Stimulated activated naive B cell treated with anti-CD40 and anti-IgM and Interleukin-4, amounts not matched to agents 10 μg/mL and 1 μg/mL and 100 μg/mL, for 72 hours (primary cell): ENCODE data around the gene NR2E1.

Experiments
- ATAC-seq, 2 donors: fragments of 150-1000 bp; cut with Tn5 transposase; replicated peaks; 2 replicates each; pipeline ENCODE4 v1.10.0; 2021; ENCODE audit warnings: moderate library complexity in 1 of 2
- DNase-seq: peaks from one replicate; pipeline ENCODE4 v3.0.0; 2021
- H3K27ac Mint-ChIP-seq: one replicate; pipeline ENCODE4 v1.8.0; 2022; ENCODE audit warnings: mild to moderate bottlenecking, mixed read lengths
- H3K27me3 Mint-ChIP-seq, 2 donors: one replicate each; pipeline ENCODE4 v1.8.0; 2022; ENCODE audit warnings: mixed read lengths in 2 of 2
- H3K36me3 Mint-ChIP-seq, 2 donors: one replicate each; pipeline ENCODE4 v1.8.0; 2022; ENCODE audit warnings: mixed read lengths in 2 of 2, mild to moderate bottlenecking in 1 of 2
- H3K4me1 Mint-ChIP-seq, 2 donors: one replicate each; pipeline ENCODE4 v1.8.0; 2022; ENCODE audit warnings: mixed read lengths in 2 of 2, mild to moderate bottlenecking in 1 of 2
- H3K4me3 Mint-ChIP-seq, 2 donors: one replicate each; pipeline ENCODE4 v1.8.0; 2022; ENCODE audit warnings: mild to moderate bottlenecking in 2 of 2, mixed read lengths in 2 of 2, moderate library complexity in 1 of 2
- H3K9me3 Mint-ChIP-seq, 2 donors: one replicate each; pipeline ENCODE4 v1.8.0; 2022; ENCODE audit warnings: mixed read lengths in 2 of 2, mild to moderate bottlenecking in 1 of 2

NR2E1 gene

DNA sequence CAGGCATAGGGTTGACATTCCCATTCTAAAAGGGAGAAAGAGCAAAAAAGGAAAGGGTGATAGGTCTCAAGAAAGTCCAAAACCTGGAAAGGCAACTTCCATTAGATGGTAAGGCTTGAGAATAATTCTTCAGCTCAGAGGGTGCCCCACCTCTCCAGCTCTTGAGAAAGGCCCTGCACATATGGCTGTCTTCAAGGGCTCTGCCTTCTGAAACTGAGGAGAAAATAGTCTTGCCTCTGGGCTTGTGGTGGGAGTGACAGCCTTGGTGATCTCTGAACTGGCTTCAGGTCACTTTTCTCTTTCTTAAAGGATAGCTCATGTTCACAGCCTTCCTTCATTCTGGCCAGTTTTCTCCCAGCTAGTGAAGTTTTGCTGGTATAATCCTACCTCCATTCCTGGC, 35.6 kb upstream of the NR2E1 start:
- ATAC-seq (no peak), DNase-seq (no peak)
- Mint-ChIP-seq H3K36me3 (no peaks in the 10 kb centered on the region), H3K4me1 (peaks cover 10 to 14% of the 10 kb centered on the region in 2 donors), H3K27ac (no peak overlapping the region), H3K27me3 (peaks cover 62 to 95% of the 10 kb centered on the region in 2 donors), H3K9me3 (peaks cover 1 to 7% of the 10 kb centered on the region in 2 donors), H3K4me3 (no peak overlapping the region)

DNA sequence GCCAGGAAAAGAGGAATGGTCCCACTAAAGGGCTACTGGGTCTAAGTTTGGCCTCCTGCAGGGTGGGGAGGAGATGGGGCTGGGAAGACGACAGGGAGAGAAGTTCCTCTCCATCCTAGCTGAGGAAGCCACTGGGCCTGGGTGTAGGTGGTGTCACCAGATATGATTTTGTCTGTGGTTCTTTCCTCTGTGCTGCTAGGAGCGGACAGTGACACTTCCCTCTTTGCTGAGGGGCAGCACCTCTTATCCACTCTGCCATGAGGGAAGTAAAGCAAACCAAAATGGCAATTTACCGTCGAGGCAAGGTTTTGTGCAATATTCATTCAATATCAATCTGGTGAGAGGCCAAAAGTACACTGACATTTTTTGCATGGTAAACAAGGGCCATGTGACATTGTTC, 33.0 kb upstream of the NR2E1 start:
- DNase-seq (no peak), ATAC-seq (peak; percentile 48 to 61)
- Mint-ChIP-seq H3K9me3 (peaks cover 0 to 7% of the 10 kb centered on the region in 2 donors), H3K27ac (no peak overlapping the region), H3K4me3 (peak overlapping the region; percentile 83 to 89), H3K36me3 (no peaks in the 10 kb centered on the region), H3K27me3 (peaks cover 56 to 90% of the 10 kb centered on the region in 2 donors), H3K4me1 (peaks cover 10 to 14% of the 10 kb centered on the region in 2 donors)

DNA sequence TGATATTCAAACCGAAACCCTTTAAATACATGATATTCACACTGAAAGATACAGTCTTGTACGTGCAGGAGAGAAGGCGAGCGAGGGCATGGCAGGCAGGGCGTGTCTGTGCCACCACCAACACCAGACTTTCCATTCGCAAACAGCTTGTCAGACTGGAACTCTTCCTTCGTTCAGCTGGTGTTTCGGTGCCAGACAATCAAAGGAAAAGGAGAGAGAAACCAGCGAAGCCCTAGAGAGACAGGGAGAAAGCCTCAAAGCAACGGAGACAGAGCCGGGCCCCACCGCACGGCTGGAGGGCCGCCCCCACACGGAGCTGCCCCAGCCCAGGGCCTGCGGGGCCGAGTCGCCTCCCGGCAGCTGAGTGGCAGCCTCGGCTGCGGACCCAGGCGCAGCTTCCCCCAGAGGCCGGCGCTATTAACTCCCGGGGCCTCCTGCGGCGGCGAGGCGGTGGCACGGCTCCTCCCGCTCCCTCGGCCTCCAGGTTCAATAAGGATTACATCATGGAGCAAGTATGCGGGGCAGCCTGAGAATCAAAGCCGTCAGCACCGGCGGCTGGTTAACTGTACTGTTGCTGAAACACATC, 32.1 kb upstream of the NR2E1 start:
- no peak for DNase-seq
- Mint-ChIP-seq H3K4me1 (peaks cover 10 to 14% of the 10 kb centered on the region in 2 donors), H3K4me3 (peak overlapping the region; percentile 83 to 89), H3K9me3 (peaks cover 0 to 5% of the 10 kb centered on the region in 2 donors), H3K27me3 (peaks cover 57 to 89% of the 10 kb centered on the region in 2 donors), H3K36me3 (no peaks in the 10 kb centered on the region), H3K27ac (peak overlapping the region; percentile 3)
- ATAC-seq = peak; percentile 75 to 76

DNA sequence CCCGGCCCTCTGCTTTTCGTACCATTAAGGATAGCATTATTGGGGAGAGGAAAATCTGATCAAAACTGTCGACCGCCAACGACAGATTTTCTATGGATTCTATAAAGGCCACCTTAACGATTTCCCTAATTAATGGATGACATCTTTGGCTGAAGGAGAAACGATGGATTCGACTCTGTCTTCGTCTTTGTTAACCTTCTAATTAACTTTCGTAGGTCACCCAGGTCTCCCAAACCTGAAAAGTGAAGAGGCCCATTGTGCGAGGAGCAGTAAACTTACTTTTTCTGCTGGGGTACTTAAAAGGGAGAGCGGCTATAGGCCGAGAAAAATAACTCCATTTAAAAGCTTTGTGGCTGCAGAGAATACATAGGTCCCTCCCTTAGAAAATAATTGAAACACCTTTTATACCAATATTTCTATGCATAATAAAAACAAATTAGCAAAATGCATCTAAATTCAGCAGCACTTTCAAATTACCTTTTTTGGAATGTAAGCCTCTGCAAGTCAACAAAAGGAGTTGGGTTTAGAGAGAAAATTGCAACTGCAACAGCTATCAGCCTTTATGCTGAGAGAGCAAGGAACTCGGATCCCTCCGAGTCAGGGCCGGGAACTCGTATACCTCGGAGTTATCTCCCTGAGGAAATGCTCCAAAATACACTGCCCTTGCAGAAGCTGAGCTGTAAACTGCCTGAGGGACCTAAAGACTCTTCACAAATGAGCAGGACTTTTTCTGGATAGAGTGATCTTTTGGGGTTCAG, 31.4 kb upstream of the NR2E1 start:
- no peak overlapping the region for H3K27ac Mint-ChIP-seq
- no peak for DNase-seq
- H3K27me3 Mint-ChIP-seq = peaks cover 53 to 87% of the 10 kb centered on the region in 2 donors
- ATAC-seq = no peak
- H3K4me1 Mint-ChIP-seq = peaks cover 10 to 14% of the 10 kb centered on the region in 2 donors
- no peaks in the 10 kb centered on the region for H3K36me3 Mint-ChIP-seq
- no peaks in the 10 kb centered on the region for H3K9me3 Mint-ChIP-seq
- peak overlapping the region in 1 of 2 donors; percentile 83 for H3K4me3 Mint-ChIP-seq

DNA sequence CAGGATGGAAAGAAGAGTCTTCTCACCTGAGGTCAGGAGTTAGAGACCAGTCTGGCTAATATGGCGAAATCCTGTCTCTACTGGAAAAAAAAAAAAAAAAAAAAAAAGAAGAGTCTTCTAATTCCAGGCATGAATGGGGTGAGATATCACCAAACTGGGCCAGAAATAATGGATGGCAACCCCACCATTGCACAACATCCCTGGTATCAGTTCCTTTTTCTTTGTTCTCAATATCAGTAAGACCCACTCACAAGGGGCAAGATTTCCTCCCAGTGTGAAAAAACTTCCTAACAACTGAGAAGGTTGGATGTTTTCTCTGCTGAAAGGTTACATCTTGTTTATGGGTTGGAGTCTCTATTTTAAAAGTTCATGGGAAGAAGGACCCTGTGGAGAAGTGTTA, 23.6 kb upstream of the NR2E1 start:
- no peak overlapping the region for H3K4me3 Mint-ChIP-seq
- H3K27ac Mint-ChIP-seq = no peak overlapping the region
- peaks cover 24 to 37% of the 10 kb centered on the region in 2 donors for H3K27me3 Mint-ChIP-seq
- ATAC-seq (peak; percentile 68 to 92), DNase-seq (no peak)
- peaks cover 10 to 13% of the 10 kb centered on the region in 2 donors for H3K4me1 Mint-ChIP-seq
- no peaks in the 10 kb centered on the region for H3K36me3 Mint-ChIP-seq
- no peaks in the 10 kb centered on the region for H3K9me3 Mint-ChIP-seq

DNA sequence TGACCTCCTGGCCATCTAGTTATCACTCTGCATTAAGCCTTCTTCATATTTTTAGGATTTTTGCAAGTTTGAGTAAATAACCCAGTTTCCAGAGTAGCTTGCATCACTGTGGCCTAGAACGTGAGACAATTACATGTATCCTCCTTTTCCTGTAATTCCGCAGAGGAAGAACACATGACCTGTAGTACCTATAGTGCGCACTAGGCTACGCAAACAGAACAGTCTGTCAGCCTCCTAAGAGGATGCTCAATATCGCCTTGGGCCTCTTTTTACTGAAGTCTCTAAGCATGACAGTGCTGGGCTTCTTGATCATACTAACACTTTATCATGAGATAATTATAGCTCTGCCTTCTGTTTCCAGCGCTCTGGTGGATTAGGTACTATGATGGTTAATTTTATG, 20.2 kb upstream of the NR2E1 start:
- no peak overlapping the region for H3K27ac Mint-ChIP-seq
- H3K9me3 Mint-ChIP-seq = peaks cover 0 to 2% of the 10 kb centered on the region in 2 donors
- H3K27me3 Mint-ChIP-seq = peaks cover 28 to 41% of the 10 kb centered on the region in 2 donors
- DNase-seq (no peak), ATAC-seq (no peak)
- peaks cover 0 to 3% of the 10 kb centered on the region in 2 donors for H3K36me3 Mint-ChIP-seq
- peaks cover 10 to 13% of the 10 kb centered on the region in 2 donors for H3K4me1 Mint-ChIP-seq
- H3K4me3 Mint-ChIP-seq = no peak overlapping the region

DNA sequence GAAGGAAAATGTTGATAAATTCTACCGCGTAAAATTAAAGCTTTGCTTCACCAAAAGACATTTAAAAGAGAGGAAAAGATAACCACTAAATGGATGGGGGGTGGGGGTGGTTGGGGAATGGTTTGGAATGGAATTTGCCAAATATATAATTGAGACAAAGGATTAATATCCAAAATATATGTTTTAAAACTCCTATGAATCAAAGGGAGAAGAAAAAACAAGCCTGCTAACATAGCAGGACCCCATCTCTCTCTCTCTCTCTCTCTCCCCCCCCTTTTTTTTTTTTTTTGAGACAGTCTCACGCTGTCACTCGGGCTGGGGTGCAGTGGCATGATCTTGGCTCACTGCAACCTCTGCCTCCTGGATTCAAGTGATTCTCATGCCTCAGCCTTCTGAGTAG, 13.4 kb upstream of the NR2E1 start:
- Mint-ChIP-seq H3K36me3 (peaks cover 0 to 3% of the 10 kb centered on the region in 2 donors), H3K4me1 (peaks cover 6 to 13% of the 10 kb centered on the region in 2 donors), H3K27me3 (peaks cover 49 to 85% of the 10 kb centered on the region in 2 donors), H3K27ac (no peak overlapping the region), H3K9me3 (peaks cover 0 to 2% of the 10 kb centered on the region in 2 donors), H3K4me3 (no peak overlapping the region)
- DNase-seq (no peak), ATAC-seq (no peak)

DNA sequence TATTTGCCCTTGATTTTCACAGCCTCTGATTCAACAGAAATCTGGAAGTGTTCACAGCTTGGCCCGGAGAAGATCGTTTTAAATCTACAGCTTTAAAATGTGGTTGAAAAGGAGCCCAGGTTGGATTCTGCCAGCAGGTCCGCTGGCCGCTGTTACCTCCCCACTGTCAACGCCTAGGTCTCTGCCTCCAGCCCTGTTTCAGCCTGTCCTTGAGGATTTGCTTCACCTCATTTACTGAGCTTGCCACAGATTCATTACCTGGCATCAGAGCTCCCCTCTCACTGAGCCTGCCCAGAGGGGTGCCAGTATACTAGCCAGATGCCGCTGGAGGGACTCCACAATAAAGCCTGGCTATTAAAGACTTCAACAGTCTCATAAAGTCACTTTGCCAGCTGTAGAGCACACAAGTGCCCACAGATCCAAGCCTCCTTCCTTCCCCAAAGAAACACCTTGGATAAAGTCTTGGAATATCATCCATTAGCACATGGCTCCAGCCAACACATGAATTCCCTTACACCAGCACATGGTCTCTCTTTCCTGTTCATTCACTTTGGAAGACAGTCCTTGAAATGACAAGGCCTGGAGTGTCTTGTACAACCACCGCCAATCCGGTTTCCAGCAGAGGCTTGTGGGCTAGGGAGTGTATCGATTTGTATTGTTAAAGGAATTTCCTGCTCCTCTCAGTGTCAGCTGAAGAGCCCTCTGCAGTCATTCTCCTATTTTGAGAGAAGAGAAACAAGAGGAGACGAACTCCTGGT, 9.5 kb upstream of the NR2E1 start:
- peaks cover 11 to 23% of the 10 kb centered on the region in 2 donors for H3K4me1 Mint-ChIP-seq
- H3K9me3 Mint-ChIP-seq = no peaks in the 10 kb centered on the region
- no peak overlapping the region for H3K27ac Mint-ChIP-seq
- H3K27me3 Mint-ChIP-seq = peaks cover 62 to 87% of the 10 kb centered on the region in 2 donors
- ATAC-seq = no peak
- DNase-seq = no peak
- H3K4me3 Mint-ChIP-seq = peak overlapping the region; percentile 60 to 84
- H3K36me3 Mint-ChIP-seq = peaks cover 1 to 3% of the 10 kb centered on the region in 2 donors

DNA sequence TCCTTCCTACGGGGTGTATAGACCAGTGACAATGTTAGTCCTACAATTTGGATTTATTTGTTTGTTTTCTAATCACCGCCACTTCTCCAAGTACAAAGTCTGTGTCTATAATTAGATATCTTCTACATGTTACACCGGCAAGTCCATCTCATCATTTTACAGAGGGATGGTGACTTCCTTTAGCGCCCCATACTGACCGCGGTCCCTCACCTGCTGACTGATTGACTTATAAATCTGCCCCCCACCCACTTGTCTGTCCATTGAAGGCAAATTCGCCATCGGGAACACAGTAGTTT, 8.9 kb upstream of the NR2E1 start:
- Mint-ChIP-seq H3K36me3 (peaks cover 1 to 3% of the 10 kb centered on the region in 2 donors), H3K27me3 (peaks cover 64 to 89% of the 10 kb centered on the region in 2 donors), H3K27ac (peak overlapping the region; percentile 14), H3K4me1 (peaks cover 11 to 23% of the 10 kb centered on the region in 2 donors), H3K4me3 (peak overlapping the region; percentile 60 to 84), H3K9me3 (no peaks in the 10 kb centered on the region)
- DNase-seq (no peak), ATAC-seq (no peak)

DNA sequence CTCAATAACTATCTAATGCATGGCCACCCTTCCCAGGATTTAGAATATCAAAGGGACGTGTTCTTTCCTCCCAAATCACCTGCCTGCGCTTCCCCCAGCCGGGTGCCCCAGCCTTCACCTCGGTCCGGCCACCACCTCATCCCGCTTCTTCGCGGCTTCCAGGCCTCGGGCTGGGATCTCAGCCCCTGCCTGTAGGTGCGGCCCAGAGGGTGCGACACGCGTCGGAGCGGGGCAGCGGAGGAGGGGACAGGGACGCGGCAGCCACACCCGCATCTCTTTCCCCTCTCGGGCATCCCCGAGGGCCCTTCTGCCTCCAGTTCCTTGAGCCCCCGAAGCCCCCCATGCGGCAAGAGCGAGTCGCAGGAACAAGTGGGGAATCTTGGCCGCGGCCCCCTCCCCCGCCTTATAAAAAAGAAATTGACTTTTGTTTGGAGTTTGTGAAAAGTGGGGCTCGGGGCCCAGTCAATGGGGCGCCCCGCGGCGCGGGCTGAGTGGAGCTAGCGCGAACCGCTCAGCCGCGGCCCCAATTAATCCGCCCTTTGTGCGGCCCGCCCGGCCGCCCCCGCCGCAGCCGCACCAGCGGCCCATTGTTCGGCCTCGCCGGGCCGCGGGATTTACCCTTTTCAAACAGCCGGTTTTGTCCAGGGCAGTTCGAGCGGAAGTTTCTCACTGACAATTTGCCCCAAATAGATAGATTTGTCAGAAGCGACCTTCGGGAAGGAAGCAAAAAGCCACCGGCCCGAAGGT, 8.4 kb upstream of the NR2E1 start:
- DNase-seq (no peak), ATAC-seq (no peak)
- peaks cover 1 to 3% of the 10 kb centered on the region in 2 donors for H3K36me3 Mint-ChIP-seq
- peak overlapping the region; percentile 60 to 84 for H3K4me3 Mint-ChIP-seq
- no peaks in the 10 kb centered on the region for H3K9me3 Mint-ChIP-seq
- peak overlapping the region; percentile 14 for H3K27ac Mint-ChIP-seq
- peaks cover 13 to 23% of the 10 kb centered on the region in 2 donors for H3K4me1 Mint-ChIP-seq
- peaks cover 69 to 93% of the 10 kb centered on the region in 2 donors for H3K27me3 Mint-ChIP-seq

DNA sequence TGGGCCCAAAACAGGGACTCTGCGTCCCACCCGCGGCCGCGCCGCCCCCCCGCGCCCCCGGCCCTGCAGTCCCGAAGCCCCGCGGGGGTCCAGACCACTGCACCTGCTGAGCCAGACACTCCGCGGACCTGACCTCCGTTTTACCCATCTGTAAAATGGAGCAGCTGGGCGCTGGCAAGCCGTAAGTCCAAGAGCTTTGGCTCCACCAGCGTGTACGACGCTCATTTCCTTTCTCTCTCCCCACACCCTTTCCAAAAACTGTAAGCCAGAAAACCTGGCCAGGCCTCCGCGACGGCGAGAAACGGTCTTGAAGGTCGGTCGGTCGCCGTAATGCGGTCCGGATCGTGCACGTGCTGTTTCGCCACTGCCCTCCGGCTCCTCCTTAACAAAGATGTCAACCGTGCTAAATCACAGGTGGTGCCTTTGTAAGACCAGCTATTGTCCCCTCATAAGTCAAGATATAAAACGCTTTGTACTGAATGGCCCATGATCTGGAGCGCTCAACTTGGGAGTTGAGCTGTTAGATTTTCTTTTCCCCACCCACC, 7.8 kb upstream of the NR2E1 start:
- peaks cover 68 to 93% of the 10 kb centered on the region in 2 donors for H3K27me3 Mint-ChIP-seq
- H3K9me3 Mint-ChIP-seq = no peaks in the 10 kb centered on the region
- ATAC-seq = no peak
- DNase-seq = no peak
- H3K4me1 Mint-ChIP-seq = peaks cover 13 to 23% of the 10 kb centered on the region in 2 donors
- peaks cover 1 to 3% of the 10 kb centered on the region in 2 donors for H3K36me3 Mint-ChIP-seq
- peak overlapping the region; percentile 93 for H3K27ac Mint-ChIP-seq
- peak overlapping the region; percentile 84 to 86 for H3K4me3 Mint-ChIP-seq

DNA sequence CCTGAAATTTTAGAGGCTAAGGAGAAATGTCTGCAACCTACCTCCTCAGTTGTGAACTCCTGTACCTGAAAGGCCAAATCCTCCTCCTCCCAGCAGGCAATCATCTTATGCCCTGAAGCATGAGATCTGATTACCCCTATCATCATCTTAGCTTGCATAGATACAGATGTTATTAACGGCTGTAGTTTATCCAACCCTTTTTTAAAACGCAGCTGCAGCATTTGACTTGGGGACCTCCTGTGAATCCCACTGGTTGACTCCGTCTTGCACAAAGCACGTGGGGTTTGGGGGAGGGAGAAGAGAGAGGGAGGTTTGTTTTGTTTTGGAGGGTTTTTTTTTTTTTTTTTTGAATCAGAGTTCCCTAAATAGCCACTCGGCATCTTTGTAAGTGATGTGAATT, 5.8 kb upstream of the NR2E1 start:
- Mint-ChIP-seq H3K9me3 (no peaks in the 10 kb centered on the region), H3K36me3 (peaks cover 6% of the 10 kb centered on the region in 2 donors)
- no peak for ATAC-seq

DNA sequence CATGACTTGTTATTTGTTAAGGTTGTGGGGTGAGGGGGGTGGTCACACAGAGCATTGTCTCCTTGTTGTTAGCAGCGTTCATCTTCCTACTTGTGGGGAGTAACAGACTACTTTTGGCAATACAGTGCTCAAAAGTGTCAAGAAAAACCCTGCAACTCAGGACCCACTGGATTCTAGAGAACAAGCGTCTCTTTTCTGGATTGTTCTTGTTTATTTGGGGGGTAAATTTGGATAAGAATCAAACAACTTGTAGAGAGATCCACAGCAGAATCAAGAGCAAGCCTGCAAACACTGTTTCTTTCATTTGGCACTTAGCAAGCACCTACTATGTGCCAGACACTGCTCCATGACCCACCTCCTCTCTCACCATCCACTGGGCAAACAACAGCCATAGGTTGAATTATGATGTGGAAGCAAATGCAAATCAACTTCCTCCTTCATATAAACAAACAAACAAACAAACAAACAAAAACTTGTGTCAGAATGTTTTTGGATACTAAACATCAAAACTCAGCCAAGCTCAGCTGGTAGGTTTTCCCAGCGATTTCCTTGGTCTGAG, 4.0 kb upstream of the NR2E1 start:
- Mint-ChIP-seq H3K4me1 (peaks cover 28 to 50% of the 10 kb centered on the region in 2 donors), H3K9me3 (no peaks in the 10 kb centered on the region), H3K27me3 (peaks cover 83 to 95% of the 10 kb centered on the region in 2 donors), H3K27ac (no peak overlapping the region), H3K36me3 (peaks cover 6 to 13% of the 10 kb centered on the region in 2 donors), H3K4me3 (no peak overlapping the region)
- no peak for ATAC-seq
- no peak for DNase-seq

More for the DNA sequence above, 5.8 kb upstream of the NR2E1 start:
- Mint-ChIP-seq H3K4me1 (peaks cover 23 to 39% of the 10 kb centered on the region in 2 donors), H3K27me3 (peaks cover 75 to 93% of the 10 kb centered on the region in 2 donors), H3K4me3 (no peak overlapping the region), H3K27ac (no peak overlapping the region)
- no peak for DNase-seq
